NK-92 treated with Interleukin-12 subunit alpha and Interleukin-12 subunit beta, amount 100 ng/mL, for 24 hours (cell line): ENCODE measurements around the gene MRPL57.
"Not testable (repeated sequence)": the region's sequence is repeated elsewhere in the genome, so short reads cannot be mapped to it uniquely, and the experiment has no call there.

Experiments used
- DNase-seq: peaks from one replicate; lab custom pipeline; 2025; lab: John Stamatoyannopoulos, UW

MRPL57 gene

GRCh38 chr13:21176215-21176981 is at the start of gene MRPL57, which contains the start of gene SKA3:
Gene MRPL57, plus strand, starts transcription at chr13:21176658. Its CDS starts 259 bp downstream, at chr13:21176917.
Gene SKA3, minus strand, starts transcription at chr13:21176552. Its CDS starts 75 bp downstream, at chr13:21176477.
- peak; percentile 91 for DNase-seq

- DNase-seq, result no peak
These were observed 46.3 kb upstream of the MRPL57 start for GRCh38 chr13:21130116-21130515.

- DNase-seq, result no peak
These were observed 43.4 kb upstream of the MRPL57 start for GRCh38 chr13:21133077-21133476.

GRCh38 chr13:21134475-21134874 is 42.0 kb upstream of the MRPL57 start:
- DNase-seq, result no peak

GRCh38 chr13:21135833-21136232 is 40.6 kb upstream of the MRPL57 start:
- not testable (repeated sequence) for DNase-seq

- DNase-seq, result no peak
These were observed 38.8 kb upstream of the MRPL57 start for GRCh38 chr13:21137696-21138095.

GRCh38 chr13:21138561-21138960 is 37.9 kb upstream of the MRPL57 start:
- DNase-seq, result no peak

- no peak for DNase-seq
These were observed 37.1 kb upstream of the MRPL57 start for GRCh38 chr13:21139374-21139773.

GRCh38 chr13:21142766-21143165 is 33.7 kb upstream of the MRPL57 start:
- no peak for DNase-seq

- no peak for DNase-seq
These were observed 28.6 kb upstream of the MRPL57 start for GRCh38 chr13:21147827-21148226.

- no peak for DNase-seq
These were observed 27.8 kb upstream of the MRPL57 start for GRCh38 chr13:21148557-21149258.

GRCh38 chr13:21149568-21149967 is 26.9 kb upstream of the MRPL57 start:
- no peak for DNase-seq

GRCh38 chr13:21150013-21150412 is 26.4 kb upstream of the MRPL57 start:
- DNase-seq, result no peak

- DNase-seq, result no peak
These were observed 24.1 kb upstream of the MRPL57 start for GRCh38 chr13:21152251-21152899.

- no peak for DNase-seq
These were observed 11.8 kb upstream of the MRPL57 start for GRCh38 chr13:21164631-21165030.

- not testable (repeated sequence) for DNase-seq
These were observed 10.9 kb upstream of the MRPL57 start for GRCh38 chr13:21165606-21166005.

- no peak for DNase-seq
These were observed 5.0 kb upstream of the MRPL57 start for GRCh38 chr13:21171420-21171819.

- not testable (repeated sequence) for DNase-seq
These were observed 2.7 kb upstream of the MRPL57 start for GRCh38 chr13:21173767-21174166.

- no peak for DNase-seq
These were observed 723 bp upstream of the MRPL57 start for GRCh38 chr13:21175656-21176214.

GRCh38 chr13:21176982-21177284 is 475 bp downstream of the MRPL57 start:
- peak; percentile 42 for DNase-seq

- no peak for DNase-seq
These were observed 5.2 kb downstream of the MRPL57 start for GRCh38 chr13:21181671-21182070.

GRCh38 chr13:21186410-21186809 is 10.0 kb downstream of the MRPL57 start:
- DNase-seq, result not testable (repeated sequence)

- DNase-seq, result not testable (repeated sequence)
These were observed 18.3 kb downstream of the MRPL57 start for GRCh38 chr13:21194756-21195155.
